A673 (cell line): ENCODE data around the gene TMPRSS7.

Source experiments
- EZH2 ChIP-seq: fragments of 200-600 bp; sonication (generic); IDR thresholded peaks from 2 replicates; pipeline ENCODE4 v1.6.1; 2017; ENCODE audit warnings: borderline replicate concordance, low read depth, mild to moderate bottlenecking, mixed read lengths, antibody characterized with exemption, low read length; ENCODE audit not compliant: poor library complexity, severe bottlenecking
- TF ChIP-seq, protein P1 (sequence below): fragments of 300-800, 200-600 bp; sonication (generic); conservative IDR thresholded peaks from 2 replicates; pipeline ENCODE4 v1.5.1; 2017; ENCODE audit warnings: low read depth, mild to moderate bottlenecking, antibody characterized with exemption, low read length, moderate library complexity, mixed read lengths

DNA sequence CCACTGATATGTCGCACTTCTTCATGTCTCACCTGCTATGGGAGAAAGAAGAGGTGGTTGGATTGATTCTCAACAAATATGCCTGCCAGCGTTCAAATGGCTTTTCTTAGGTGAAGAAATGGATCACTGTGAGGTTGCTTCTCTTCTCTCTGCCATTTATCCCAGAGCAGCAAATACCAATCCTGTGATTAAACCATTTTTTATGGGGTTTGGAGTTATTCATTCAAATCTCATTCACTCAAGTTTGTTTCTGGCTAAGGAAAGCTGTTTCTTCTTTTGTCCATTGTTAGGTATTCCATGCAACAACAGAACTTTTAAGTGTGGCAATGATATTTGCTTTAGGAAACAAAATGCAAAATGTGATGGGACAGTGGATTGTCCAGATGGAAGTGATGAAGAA lies 39.5 kb downstream of the TMPRSS7 start:
- TF ChIP-seq, protein P1, sequence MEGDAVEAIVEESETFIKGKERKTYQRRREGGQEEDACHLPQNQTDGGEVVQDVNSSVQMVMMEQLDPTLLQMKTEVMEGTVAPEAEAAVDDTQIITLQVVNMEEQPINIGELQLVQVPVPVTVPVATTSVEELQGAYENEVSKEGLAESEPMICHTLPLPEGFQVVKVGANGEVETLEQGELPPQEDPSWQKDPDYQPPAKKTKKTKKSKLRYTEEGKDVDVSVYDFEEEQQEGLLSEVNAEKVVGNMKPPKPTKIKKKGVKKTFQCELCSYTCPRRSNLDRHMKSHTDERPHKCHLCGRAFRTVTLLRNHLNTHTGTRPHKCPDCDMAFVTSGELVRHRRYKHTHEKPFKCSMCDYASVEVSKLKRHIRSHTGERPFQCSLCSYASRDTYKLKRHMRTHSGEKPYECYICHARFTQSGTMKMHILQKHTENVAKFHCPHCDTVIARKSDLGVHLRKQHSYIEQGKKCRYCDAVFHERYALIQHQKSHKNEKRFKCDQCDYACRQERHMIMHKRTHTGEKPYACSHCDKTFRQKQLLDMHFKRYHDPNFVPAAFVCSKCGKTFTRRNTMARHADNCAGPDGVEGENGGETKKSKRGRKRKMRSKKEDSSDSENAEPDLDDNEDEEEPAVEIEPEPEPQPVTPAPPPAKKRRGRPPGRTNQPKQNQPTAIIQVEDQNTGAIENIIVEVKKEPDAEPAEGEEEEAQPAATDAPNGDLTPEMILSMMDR, result no peak
- TF ChIP-seq EZH2, result no peak
